Nephron (organoid): ENCODE data around the gene IL17RE.
A peak's percentile ranks its signal among the peaks of the same experiment; 100 is the strongest.
"Not testable (repeated sequence)": the region's sequence is repeated elsewhere in the genome, so short reads cannot be mapped to it uniquely, and the experiment has no call there.

ENCODE experiments used
- H3K27ac Mint-ChIP-seq, 3 experiments: 2 replicates each; pipeline ENCODE4 v1.8.0; 2020; ENCODE audit warnings: mixed read lengths in 3 of 3, mild to moderate bottlenecking in 2 of 3, moderate library complexity in 1 of 3
- H3K27me3 Mint-ChIP-seq: 2 replicates; pipeline ENCODE4 v1.8.0; 2021; ENCODE audit warnings: low read depth, mild to moderate bottlenecking, moderate library complexity, mixed read lengths
- H3K36me3 Mint-ChIP-seq: 2 replicates; pipeline ENCODE4 v1.8.0; 2020; ENCODE audit warnings: low read depth, mixed read lengths
- H3K4me1 Mint-ChIP-seq: 2 replicates; pipeline ENCODE4 v1.8.0; 2020; ENCODE audit warnings: mixed read lengths
- H3K4me3 Mint-ChIP-seq, 3 experiments: 2 replicates each; pipeline ENCODE4 v1.8.0; 2020; ENCODE audit warnings: mild to moderate bottlenecking in 3 of 3, mixed read lengths in 3 of 3, moderate library complexity in 2 of 3
- H3K9me3 Mint-ChIP-seq: 2 replicates; pipeline ENCODE4 v1.8.0; 2020; ENCODE audit warnings: mixed read lengths
- TF ChIP-seq, protein P1 (sequence below), 3 experiments: fragments of 200-600 bp; sonication (generic); IDR thresholded peaks; one replicate each; pipeline ENCODE4 v1.5.0; 2021; ENCODE audit warnings: antibody characterized with exemption in 3 of 3; ENCODE audit not compliant: unreplicated experiment in 3 of 3

Gene IL17RE, protein sequence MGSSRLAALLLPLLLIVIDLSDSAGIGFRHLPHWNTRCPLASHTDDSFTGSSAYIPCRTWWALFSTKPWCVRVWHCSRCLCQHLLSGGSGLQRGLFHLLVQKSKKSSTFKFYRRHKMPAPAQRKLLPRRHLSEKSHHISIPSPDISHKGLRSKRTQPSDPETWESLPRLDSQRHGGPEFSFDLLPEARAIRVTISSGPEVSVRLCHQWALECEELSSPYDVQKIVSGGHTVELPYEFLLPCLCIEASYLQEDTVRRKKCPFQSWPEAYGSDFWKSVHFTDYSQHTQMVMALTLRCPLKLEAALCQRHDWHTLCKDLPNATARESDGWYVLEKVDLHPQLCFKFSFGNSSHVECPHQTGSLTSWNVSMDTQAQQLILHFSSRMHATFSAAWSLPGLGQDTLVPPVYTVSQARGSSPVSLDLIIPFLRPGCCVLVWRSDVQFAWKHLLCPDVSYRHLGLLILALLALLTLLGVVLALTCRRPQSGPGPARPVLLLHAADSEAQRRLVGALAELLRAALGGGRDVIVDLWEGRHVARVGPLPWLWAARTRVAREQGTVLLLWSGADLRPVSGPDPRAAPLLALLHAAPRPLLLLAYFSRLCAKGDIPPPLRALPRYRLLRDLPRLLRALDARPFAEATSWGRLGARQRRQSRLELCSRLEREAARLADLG

DNA sequence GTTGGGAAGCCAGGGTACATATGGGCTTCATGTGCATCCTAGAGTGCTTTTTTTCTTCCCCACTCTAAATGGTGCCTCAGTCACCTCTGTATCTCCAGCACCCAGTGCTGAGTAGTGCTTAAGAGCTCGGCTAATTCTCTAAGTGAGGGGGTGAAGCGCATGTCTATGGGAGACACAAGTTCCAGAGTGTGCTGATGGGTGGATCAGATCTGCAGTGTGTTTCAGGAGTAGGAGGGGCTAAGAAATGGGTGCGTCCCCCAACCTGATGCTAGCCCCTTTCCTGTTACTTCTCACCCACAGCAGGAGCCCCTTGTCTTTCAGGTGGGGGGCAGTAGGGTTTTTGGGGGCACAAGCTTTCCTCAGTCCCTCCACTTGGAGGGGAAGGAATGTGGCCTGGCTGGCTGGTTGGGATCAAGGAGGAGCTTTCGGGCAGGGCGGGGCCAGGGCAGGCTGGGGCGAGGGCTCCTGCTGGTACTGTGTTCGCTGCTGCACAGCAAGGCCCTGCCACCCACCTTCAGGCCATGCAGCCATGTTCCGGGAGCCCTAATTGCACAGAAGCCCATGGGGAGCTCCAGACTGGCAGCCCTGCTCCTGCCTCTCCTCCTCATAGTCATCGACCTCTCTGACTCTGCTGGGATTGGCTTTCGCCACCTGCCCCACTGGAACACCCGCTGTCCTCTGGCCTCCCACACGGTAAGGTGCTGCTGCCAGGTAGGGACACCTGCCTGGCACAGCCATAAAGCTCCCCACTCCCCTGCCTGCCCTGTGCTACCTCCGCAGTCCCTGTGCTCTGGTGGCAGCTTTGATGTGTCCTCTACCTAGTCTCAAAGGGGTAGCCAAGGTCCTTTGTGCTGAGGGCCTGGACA, at the start of gene IL17RE:
Gene IL17RE, plus strand, starts transcription at position 477 of the 866 bp plus-strand sequence. Its CDS starts 85 bp downstream, at position 562.
- TF ChIP-seq, protein P1, sequence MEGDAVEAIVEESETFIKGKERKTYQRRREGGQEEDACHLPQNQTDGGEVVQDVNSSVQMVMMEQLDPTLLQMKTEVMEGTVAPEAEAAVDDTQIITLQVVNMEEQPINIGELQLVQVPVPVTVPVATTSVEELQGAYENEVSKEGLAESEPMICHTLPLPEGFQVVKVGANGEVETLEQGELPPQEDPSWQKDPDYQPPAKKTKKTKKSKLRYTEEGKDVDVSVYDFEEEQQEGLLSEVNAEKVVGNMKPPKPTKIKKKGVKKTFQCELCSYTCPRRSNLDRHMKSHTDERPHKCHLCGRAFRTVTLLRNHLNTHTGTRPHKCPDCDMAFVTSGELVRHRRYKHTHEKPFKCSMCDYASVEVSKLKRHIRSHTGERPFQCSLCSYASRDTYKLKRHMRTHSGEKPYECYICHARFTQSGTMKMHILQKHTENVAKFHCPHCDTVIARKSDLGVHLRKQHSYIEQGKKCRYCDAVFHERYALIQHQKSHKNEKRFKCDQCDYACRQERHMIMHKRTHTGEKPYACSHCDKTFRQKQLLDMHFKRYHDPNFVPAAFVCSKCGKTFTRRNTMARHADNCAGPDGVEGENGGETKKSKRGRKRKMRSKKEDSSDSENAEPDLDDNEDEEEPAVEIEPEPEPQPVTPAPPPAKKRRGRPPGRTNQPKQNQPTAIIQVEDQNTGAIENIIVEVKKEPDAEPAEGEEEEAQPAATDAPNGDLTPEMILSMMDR (IDR thresholded peaks at IDR 0.05; ENCODE audit: unreplicated experiment in 3 of 3) = no peak
- Mint-ChIP-seq H3K4me3 (no peak within 1 kb of the TSS), H3K9me3 (no peaks in the 10 kb centered on the region), H3K4me1 (peaks cover 33% of the 10 kb centered on the region), H3K27ac (peak within 1 kb of the TSS; percentile 62 to 82 (median 76)), H3K36me3 (no peaks in the 10 kb centered on the region), H3K27me3 (no peaks in the 10 kb centered on the region)

GRCh38 chr3:9854291-9854940, 48.2 kb upstream of the IL17RE start:
- peaks cover 31% of the 10 kb centered on the region for H3K4me1 Mint-ChIP-seq
- H3K36me3 Mint-ChIP-seq, H3K9me3 Mint-ChIP-seq, H3K27me3 Mint-ChIP-seq: not testable (repeated sequence)
- peak overlapping the region in 2 of 3 experiments; percentile 18 to 65 for H3K27ac Mint-ChIP-seq
- H3K4me3 Mint-ChIP-seq = peak overlapping the region in 1 of 3 experiments; percentile 11

DNA sequence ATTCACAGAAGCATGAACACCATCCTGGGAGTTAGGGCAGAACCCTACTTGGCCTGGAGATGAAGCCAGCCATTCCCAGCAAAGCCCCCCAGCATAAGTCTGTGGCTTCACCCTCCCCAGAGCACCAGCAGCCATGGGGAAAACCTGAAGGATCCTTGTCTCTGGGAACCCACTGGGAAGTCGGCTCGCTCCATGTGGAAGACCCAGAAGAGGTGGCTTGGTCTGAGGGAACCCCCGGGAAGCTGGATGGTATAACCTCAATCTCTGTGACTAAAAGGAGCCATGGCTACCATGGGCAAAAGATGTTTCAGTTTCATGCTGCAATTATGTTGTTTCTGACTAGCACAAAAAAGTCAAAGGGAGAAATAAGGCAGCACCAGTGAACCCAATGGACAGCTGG, 47.1 kb upstream of the IL17RE start:
- peaks cover 2% of the 10 kb centered on the region for H3K9me3 Mint-ChIP-seq
- TF ChIP-seq, protein P1 (IDR thresholded peaks at IDR 0.05; ENCODE audit: unreplicated experiment in 3 of 3) = no peak
- H3K36me3 Mint-ChIP-seq = no peaks in the 10 kb centered on the region
- H3K4me3 Mint-ChIP-seq = no peak overlapping the region
- H3K27me3 Mint-ChIP-seq = peaks cover 6% of the 10 kb centered on the region
- no peak overlapping the region for H3K27ac Mint-ChIP-seq
- peaks cover 31% of the 10 kb centered on the region for H3K4me1 Mint-ChIP-seq

- H3K4me3 Mint-ChIP-seq = no peak overlapping the region
- no peaks in the 10 kb centered on the region for H3K27me3 Mint-ChIP-seq
- no peak overlapping the region for H3K27ac Mint-ChIP-seq
- H3K9me3 Mint-ChIP-seq = peaks cover 1% of the 10 kb centered on the region
- peaks cover 15% of the 10 kb centered on the region for H3K4me1 Mint-ChIP-seq
- TF ChIP-seq, protein P1 (IDR thresholded peaks at IDR 0.05; ENCODE audit: unreplicated experiment in 3 of 3) = no peak
- H3K36me3 Mint-ChIP-seq = no peaks in the 10 kb centered on the region
These were observed 43.1 kb upstream of the IL17RE start for GRCh38 chr3:9859530-9860025.

DNA sequence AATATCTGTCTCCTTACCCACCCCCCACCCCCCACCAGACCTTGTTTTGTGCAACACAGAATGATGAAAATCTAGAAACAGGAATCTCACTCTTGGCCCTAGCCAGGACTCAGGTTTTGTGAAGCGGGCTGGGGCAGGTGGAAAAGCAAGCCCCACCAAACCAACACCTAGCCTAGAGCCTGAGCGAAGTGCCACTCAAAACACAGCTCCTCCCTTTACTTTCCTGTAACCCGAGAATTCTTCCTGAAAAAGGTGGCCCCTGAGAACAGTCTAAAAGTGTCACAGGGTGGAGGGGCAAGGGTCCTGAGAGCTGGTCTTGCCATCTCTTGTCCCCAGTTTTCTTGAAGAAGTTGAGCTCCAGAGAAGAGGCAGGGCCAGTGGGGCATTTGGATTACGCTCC, 41.4 kb upstream of the IL17RE start:
- Mint-ChIP-seq H3K36me3 (no peaks in the 10 kb centered on the region), H3K4me3 (no peak overlapping the region)
- TF ChIP-seq, protein P1 (IDR thresholded peaks at IDR 0.05; ENCODE audit: unreplicated experiment in 3 of 3) = no peak

More for the DNA sequence above, 41.4 kb upstream of the IL17RE start:
- Mint-ChIP-seq H3K9me3 (no peaks in the 10 kb centered on the region), H3K27ac (no peak overlapping the region), H3K4me1 (peaks cover 17% of the 10 kb centered on the region), H3K27me3 (no peaks in the 10 kb centered on the region)
